ENCODE measurements around the gene PTPRE.

The PTPRE gene

DNA sequence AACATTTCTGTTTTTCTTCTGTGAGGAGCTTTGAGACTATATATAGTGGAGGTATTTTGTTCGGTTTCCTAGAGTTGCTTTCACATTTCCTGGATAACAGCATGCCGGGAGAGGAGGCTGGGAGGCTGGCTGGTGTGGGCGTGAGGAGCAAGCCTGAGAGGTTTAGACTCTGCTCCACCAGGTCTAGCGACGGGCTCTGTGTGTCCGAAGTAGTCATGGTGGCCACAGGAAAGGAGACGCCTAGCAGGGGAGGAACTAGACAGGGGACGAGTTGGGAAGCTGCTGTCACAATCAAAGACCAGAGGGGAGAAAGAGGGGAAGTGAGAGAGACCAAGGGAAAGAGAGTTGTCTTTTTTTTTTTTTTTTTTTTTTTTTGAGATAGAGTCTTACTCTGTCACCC, 19.6 kb downstream of the PTPRE start:
- DNase-seq (ENCODE audit: low read depth) = no peak

DNA sequence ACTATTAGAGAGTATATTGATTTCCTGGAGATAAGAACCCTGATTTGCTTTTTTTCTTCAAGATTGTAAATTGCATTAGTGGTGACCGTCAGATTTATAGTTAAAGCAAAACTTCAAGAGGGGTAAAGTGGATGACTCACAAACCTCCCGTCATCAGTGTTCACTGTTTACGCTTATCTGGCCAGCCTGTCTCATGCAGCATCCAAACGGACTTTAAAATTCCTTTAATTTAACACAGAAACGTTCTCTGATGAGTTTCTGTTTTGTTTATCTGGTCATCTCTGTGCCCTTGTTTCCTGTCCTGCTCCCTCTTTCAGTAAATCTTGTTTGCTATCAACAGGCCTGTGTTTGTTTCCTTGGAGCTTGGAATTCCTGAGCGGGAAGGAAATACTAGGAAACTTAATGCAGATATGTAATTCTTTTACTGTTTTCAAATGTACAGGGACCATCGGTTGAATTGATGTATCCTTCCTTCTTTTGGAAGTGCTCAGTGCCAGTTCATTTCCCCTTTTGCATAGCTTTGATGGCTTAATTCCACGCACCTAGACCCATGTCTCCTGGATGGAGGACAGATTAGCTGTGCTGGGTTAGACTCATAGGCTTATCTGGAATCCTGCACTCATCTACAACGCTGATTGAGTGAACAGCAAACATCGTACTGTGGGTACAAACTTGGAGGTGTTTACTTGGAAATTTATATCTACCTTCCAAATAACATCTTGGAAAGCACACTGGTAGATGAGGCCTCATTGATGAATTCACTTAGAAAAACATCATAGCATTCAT, 21.3 kb downstream of the PTPRE start:
- DNase-seq (ENCODE audit: low read depth) = no peak

DNA sequence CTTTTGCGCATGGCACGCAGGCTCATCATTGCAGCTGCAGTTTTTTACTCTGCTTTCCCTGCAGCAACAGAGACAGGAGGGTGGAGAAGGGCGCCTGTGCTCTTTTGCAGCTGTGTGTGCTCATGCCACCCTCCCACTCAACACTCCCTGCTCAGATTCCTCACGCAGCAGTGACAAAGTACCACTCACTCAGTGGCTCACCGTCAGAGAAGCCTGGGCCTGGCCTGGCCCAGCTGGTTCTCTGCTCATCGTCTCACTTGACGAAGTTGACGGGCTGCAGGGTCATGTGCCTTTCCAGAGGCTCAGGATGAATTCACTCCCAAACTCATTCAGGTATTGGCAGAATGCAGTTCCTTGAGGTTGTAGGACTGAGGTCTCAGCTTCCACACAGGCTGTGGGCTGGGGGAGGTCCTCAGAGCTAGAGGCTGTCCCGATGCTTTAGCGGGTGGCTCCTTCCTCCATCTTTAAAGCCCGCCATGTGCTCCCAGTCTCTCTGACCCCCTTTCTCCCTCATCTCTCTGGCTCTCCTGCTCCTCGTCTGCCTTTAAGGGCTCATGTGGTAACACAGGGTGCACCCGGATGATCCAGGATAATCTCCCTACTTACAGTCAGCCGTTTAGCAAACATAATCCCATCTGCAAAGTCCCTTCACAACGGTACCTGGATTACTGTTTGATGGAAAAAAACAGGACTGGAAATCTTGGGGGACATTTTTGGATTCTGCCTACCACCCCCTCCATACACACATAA, 25.8 kb downstream of the PTPRE start:
- DNase-seq (ENCODE audit: low read depth) = no peak

DNA sequence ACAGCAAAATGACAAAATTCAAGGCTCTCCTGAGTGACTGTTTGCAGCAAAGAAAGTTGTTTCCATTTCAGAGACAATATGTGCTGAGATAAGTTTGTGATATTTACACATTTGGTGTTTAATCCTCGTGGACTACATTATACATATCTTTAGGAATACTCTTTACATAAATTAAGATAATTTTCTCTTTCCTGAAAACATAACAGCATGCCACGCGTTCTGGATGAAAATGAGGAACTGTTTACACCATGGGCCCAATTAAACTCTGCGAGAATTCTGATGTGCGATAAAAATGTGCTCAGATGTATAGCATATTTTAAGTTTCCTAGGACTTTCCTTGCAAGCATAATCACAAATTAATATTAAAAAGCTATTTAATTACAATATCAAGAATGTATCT, 26.4 kb downstream of the PTPRE start:
- no peak for DNase-seq (ENCODE audit: low read depth)

DNA sequence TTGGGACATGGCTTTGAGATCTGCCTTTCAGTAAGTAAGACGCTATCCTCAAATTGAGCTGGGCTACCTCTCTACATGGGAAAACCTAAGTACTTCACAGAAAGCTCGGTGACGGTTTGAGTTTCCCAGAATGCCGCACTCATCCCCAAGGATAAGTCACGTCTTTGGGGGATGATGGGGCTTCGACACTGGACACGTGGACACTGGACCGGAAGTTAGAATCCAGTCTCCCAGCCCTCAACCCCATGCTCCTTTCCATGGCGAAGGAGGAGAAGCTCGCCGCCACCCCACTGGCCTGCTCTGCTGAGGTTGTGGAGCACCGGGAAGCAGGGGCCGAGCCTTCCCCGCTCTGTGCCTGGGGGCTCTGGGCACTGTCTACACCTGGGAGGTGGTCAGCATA, 27.5 kb downstream of the PTPRE start:
- DNase-seq (ENCODE audit: low read depth) = no peak

DNA sequence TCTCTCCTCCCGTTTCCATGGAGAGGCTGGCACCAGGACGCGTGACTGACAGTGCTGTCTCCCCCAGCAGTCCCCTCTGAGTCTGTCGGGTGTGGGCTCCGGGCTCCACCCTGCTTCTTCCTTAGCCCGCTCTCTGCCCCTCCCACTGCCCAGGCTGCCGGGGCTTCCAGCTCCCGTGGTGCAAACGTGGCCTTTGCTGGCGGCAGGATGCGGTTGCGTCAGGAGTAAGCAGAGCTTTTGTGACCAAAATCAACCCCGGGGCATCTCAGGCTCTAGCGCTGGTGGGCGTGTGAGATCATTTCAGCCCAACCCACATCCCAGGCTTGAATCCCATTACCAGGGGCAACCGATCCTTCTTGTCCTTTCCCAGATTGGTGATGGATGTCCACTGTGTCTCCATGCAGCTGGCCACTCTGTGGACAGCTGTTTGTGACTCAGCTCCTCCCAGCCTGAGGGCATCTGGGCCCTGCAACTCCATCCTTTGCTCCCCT, 28.2 kb downstream of the PTPRE start:
- DNase-seq (ENCODE audit: low read depth) = no peak

DNA sequence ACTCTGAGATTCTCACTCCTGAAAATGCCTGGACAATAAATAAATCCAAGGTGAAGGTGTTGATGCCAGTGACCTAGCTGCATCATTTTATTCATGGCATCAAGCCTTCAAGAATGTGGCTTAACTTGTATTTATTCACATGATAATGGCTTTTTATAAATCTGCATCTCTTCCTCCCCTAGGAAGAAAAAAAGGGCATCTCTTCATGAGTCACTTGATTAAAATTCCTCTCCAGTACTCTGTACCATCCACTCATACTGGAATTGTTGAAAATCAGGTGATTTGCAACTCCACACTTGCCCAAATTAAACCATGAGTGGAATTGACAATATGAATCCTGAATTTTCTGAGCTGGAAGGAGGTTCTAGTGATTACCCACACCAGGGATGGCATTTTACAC, 30.2 kb downstream of the PTPRE start:
- no peak for DNase-seq (ENCODE audit: low read depth)

DNA sequence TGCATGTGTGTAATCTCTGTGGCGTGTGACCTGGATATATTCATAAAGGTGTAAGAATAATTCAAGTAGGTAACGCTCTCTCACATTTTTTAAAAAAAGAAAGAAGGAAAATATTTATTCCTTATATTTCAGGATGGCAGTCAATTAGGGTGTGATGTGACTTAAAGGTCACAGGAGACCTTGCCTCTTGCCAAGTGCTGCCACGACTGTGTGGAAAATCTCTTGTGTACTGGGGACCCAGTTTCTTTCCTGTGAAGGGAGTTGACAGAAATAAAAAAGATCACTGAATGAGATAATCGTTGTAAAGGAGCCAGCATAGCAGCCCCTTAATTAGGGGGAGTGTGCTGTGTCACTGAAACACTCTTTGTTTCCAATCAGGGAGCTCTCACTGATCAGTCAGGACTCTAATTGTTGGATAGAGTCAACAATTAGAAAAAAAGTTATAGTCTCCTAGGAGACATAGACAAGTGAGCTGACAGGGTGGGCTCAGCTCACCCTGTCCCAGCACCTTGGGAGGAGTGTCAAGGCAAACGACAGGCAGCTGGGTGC, 31.1 kb downstream of the PTPRE start:
- no peak for DNase-seq (ENCODE audit: low read depth)

DNA sequence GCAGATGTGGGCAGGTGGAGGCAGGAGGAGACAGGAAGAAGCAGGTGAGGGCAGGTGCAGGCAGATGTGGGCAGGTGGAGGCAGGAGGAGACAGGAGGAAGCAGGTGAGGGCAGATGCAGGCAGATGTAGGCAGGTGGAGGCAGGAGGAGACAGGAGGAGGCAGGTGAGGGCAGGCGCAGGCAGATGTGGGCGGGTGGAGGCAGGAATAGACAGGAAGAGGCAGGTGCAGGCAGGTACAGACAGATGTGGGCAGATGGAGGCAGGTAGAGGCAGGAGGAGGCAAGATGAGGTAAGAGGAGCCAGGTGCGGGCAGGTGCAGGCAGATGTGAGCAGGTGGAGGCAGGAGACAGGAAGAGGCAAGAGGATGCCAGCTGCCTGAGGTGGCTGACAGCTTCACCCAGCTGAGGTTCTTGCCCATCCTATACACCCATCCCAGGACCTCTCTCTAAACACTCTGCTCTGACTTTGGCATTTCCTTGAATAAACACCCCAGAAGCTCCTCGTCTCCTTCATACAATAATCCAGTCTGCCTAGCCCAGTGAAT, 33.0 kb downstream of the PTPRE start:
- no peak for DNase-seq (ENCODE audit: low read depth)

DNA sequence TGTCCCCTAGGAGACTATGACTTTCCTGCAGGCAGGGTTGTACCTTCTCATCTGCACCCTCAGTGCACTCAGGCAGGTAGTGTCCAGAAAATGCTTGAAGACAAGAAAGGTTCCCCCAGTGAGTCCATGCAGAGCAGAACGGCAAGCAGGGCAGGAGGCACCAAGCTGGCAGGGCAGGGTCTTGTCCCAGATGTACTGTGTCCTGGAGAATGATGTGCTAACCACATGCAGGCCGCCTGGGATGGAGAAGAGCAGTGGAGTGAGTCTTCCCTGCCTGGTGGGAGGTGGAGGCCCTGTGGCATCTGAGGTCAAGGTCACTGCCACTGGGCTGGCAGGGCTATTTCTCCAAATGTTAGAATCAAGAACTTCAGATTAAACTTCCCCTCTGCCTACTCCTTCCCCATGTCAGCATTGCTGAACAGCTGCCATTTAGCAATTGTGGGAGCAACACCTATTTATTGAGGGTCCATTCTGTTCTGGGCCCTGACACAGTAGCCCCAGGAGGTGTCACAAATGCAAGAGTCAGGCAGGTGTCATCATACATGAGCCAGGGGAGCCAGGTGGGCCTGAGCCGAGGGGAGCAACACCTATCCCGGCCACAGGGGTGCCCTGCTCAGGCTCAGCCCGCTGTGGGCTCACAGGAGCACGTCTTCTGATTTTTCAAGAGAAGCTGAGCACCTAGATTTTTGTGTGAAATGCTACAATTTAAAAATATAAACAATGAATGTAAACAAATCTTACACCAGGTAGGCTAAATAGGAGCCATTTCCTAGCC, 34.1 kb downstream of the PTPRE start:
- DNase-seq (ENCODE audit: low read depth) = no peak

DNA sequence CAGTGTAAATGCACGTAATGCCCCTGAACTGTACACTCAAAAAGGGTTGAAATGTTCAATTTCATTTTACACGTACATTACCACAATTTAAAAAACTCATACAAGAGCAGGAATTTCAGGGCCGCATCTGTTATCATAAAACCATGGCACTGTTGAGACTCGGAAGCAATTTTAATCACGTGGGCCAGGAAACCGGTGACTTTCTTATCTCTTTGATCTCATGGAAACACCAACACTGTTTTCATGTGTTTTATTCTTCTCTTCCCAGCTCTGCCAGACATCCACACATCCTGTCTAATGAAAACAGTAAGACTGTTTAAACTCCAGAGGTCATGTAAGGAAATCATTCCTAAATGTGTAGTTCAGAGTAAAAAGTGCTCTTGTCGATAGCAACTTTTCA, 35.9 kb downstream of the PTPRE start:
- no peak for DNase-seq (ENCODE audit: low read depth)

DNA sequence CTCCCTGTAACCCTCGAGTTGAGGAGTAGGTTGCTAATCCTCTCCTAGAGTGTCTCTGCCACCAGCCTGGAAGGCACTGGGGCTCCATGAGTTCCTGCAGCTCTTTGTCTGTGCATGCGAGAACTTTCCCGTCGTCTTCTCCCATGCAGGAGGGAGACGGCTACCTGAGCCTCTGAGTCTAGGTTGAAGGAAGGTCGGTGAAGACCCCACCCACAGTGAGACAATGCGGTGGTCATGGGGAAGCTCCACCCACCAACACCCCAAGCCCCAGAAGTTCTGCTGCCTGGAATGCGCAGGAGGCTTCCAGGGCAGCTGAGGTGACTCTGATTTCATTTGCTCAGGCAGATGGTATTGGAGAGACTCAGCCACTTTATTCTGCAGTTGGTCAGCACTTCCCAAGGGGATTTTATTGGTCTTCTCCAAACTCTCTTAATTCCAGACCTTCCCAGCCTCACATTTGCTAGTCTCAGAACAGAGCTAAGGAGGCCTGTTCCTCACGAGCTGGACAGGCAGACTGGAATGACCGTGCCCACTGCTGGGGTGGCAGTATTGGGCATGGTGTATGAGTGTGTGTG, 36.5 kb downstream of the PTPRE start:
- DNase-seq (ENCODE audit: low read depth) = no peak

DNA sequence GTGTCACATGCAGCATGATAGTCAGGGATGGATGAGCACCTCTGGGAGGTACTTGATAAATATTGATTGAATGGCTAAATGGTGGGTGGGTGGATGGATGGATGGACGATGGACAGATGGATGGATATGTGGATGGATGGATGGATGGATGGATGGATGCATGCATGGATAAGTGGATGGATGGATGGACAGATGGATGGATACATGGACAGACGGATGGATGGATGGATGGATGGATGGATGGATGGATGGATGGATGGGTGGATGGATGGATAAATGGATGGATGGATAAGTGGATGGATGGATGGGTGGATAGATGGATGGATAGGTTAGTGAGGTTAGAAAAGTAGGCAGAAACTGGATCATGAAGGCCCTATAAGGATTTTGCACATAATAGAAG, 37.4 kb downstream of the PTPRE start:
- no peak for DNase-seq (ENCODE audit: low read depth)

DNA sequence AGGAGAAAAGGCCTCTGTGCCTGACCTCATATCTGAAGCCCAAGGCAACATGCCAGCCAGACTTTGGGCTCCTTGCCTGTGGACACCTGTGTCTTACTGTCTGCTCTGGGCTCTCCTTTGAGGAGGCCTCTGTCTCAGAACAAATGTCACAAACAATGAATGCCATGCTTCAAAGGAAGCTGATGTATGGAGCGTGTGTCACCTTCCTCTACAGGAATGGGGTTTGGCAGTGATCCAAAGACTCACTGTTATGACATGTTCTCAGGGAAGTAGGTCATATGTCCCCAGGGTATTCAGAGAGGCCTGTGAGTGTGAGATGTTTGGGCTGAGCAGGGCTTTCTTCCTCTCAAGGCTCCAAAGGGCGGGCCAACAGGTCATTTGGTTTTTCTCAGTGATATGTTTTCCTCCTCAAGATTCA, 38.4 kb downstream of the PTPRE start:
- no peak for DNase-seq (ENCODE audit: low read depth)

DNA sequence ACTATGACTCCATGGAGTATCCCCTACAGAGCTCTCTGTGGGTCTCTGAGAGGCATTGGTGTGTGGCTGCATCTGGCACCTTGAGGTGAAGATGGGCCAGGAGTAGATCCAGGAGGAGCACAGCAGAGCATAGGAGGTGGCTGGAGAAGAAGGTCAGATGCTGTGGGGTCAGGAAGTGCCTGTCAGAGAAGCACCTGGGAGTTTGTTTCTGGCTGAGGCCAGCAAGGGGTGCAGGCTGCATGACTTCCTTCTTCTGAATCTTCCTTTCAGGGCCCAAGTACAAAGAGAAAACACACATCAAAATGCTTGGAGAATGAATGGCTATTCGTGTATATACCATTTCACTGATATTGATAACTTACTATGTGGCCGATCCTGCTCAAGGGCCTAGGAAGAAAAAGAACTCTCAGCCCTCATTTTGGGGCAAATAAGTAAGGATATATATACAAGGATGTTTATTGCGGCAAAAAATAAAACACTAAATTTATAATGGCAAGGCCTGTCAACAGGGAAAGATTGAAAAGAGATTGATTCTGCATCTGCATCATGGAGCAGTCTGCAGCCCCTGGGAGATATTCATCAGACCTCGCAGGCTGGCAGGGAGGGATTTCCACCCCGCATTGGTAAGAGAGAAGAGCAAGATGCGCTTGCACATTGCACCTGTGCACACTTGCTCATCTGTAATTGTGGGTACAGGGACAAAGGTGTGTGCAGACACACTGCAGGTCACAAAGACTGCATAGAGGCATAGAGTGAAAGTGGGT, 39.2 kb downstream of the PTPRE start:
- no peak for DNase-seq (ENCODE audit: low read depth)

DNA sequence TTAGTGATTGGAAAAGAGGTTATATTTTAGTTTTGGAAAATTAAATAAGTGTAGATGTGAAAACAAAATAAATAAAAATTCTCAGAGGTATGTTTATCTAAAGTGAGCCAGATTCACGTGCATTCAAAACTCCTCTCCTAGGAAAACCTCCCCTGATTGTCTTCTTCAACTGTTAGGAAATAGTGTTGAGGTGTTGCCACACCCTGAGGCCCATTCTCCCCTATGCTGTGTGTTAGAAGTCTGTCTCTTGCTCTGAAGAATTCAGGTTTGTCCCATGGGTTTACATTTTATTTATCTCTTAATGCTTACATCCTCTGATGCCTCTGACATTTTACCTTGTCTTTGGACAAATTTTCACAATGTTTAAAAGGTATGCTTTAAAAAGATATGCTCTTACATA, 40.3 kb downstream of the PTPRE start:
- DNase-seq (ENCODE audit: low read depth) = no peak

DNA sequence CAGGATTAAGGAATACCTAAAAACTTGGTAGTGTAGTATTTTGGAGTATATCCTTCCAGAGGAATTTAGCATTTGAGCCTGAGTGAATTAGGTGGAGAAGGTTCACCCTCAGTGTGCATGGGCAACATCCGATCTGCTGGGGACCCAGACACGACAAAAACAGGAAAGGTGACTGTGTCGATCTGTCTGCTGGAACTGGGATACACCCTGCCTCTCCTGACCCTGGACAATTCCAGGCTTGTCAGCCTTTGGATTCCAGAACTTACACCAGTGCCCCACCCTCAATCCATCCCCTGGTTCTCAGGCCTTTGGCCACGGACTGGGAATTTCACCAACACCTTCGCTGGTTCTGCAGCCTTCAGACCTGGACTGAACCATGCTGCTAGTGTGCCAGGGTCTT, 41.9 kb downstream of the PTPRE start:
- no peak for DNase-seq (ENCODE audit: low read depth)

DNA sequence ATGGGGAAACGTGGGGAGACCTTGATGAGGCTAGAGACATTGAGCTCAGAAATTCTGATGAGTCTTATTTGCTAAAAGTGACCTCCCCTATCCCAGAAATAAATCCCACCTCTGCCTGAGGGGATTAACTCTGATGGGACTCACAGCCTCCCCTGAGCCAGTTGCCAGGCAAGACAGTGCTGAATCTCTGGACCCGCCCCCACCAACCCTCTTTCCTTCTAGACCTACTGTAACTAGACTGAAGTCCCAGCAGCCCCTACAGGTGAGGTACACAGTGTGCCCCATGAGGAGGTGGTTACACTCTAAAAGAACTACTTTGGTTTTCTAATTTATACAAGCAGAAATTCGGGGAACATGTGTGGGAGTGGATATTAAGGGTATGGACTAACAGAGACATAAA, 42.9 kb downstream of the PTPRE start:
- DNase-seq (ENCODE audit: low read depth) = no peak

DNA sequence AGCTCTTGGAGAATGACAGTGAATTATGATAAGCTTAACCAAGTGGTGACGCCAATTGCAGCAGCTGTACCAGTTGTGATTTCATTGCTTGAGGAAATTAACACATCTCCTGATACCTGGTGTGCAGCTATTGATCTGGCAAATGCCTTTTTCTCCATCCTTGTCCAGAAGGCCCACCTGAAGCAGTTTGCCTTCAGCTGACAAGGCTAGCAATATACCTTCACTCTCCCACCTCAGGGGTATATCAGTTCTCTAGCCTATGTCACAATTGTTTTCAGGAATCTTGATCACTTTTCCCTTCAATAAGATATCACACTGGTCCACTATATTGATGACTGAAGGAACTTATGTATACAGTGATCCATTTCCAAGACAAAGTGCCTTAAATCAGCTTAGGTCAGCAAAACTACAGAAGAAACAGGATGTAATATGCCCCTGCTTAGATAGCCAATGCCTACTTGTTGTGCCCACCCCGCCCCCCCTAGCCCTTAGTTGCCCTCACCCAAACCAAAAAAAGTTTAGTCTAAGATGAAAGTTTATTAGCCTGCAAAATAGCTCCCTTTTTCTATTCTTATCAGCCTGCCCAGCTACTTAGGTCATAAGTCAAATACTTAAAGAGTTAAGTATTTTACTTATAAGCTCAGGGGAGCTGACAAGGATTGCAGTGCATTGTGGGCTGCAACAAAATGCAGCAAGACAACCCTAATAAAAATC, 45.1 kb downstream of the PTPRE start:
- DNase-seq (ENCODE audit: low read depth) = no peak

DNA sequence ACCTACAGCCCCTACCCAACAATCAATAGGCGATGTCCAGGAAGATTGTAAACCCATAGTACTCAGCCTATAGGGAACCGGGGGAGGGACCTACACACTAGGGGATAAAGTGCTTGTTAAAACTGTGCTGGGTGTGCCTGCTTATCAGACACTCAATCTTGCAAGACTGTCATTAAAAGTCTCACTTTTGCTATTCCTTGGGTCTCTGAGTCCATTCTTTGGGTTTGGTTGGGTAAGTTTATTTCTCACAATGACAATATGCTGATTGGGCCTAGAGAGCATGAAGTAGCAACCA, 45.6 kb downstream of the PTPRE start:
- DNase-seq (ENCODE audit: low read depth) = no peak

DNA sequence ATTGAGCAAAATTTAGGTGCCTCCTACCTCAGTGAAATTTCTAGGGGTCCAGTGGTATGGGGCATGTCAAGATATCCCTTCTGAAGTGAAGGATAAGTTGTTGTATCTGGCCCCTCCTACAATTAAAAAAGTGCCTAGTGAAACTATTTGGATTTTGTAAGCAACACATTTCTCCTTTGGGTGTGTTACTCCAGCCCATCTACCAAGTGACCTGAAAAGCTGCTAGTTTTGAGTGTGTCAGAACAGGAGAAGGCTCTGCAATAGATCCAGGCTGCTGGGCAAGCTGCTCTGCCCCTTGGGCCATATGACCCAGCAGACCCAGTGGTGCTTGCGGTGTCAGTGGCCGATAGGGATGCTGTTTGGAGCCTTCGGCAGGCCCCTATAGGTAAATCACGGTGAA, 46.0 kb downstream of the PTPRE start:
- DNase-seq (ENCODE audit: low read depth) = no peak
